K562 (cell line): ENCODE measurements around the gene NREP. TPM values are rescaled to one million over a fixed set of nuclear protein-coding genes. Genes with fewer than 3 reads are reported as not detected.

Source experiments
- ATAC-seq: fragments of 200-7000 bp; cut with Tn5 transposase; 3 replicates; pipeline ENCODE4 v1.9.1; 2020; ENCODE audit warnings: moderate library complexity
- BruUV-seq: library from RNA; stranded (reverse); fragments of 400-500 nt; replicated peaks from 2 replicates; lab custom pipeline; 2021; lab: Mats Ljungman, UMichigan
- CTCF ChIA-PET: fragments of 300-600 bp; formaldehyde crosslinking; extraction: SDS; loops from one replicate; lab custom pipeline; 2021; ENCODE audit warnings: low intra/inter-chr PET ratio; lab: Yijun Ruan, JAX
- POLR2A ChIA-PET: fragments of 300-600, 350-650 bp; sonication (Branson Sonifier 250); formaldehyde crosslinking; extraction: SDS; loops from one replicate; lab custom pipeline; 2021; ENCODE audit warnings: antibody characterized with exemption, inconsistent platforms; lab: Yijun Ruan, JAX
- DNase-seq, 4 experiments: peaks; one replicate each; pipeline versions ENCODE4 v3.0.0 to v3.0.0-alpha.2; 2011 to 2018; ENCODE audit warnings: low spot score in 3 of 4, mixed read lengths in 3 of 4; ENCODE audit errors: extremely low read depth in 1 of 4
- FAIRE-seq: peaks from 2 replicates; lab custom pipeline; 2011; peaks lifted over from hg19 to GRCh38; lab: Jason Lieb, UNC
- H2AFZ ChIP-seq: 2 replicates; pipeline ENCODE4 v1.6.0; 2011; ENCODE audit warnings: low read depth, low read length, control low read depth, inconsistent platforms
- H3K27ac ChIP-seq: fragments of 200-600 bp; 3 replicates; pipeline ENCODE4 v1.8.0; 2011; ENCODE audit warnings: low read depth, mild to moderate bottlenecking, control low read depth, inconsistent platforms, low read length, moderate library complexity, mixed read lengths; ENCODE audit errors: extremely low read depth
- H3K27me3 ChIP-seq, 2 experiments: fragments of 300-600 bp in 1 of 2; 2 replicates in 1 of 2; 3 replicates in 1 of 2; pipeline versions ENCODE4 v1.6.0 to v1.8.0; 2011; ENCODE audit warnings: inconsistent platforms in 2 of 2, low read length in 2 of 2, mild to moderate bottlenecking in 1 of 2, mixed read lengths in 1 of 2, moderate library complexity in 1 of 2; ENCODE audit not compliant: control insufficient read depth in 2 of 2, insufficient read depth in 2 of 2
- H3K36me3 ChIP-seq: fragments of 300-600 bp; 3 replicates; pipeline ENCODE4 v1.8.0; 2011; ENCODE audit warnings: mild to moderate bottlenecking, low read length, inconsistent platforms; ENCODE audit not compliant: control insufficient read depth, insufficient read depth
- H3K4me1 ChIP-seq, 2 experiments: fragments of 200-600 bp in 1 of 2; replicated peaks in 1 of 2; 2 replicates in 1 of 2; 3 replicates in 1 of 2; pipeline versions ENCODE4 v1.5.1 to v1.8.0; 2011; ENCODE audit warnings: inconsistent platforms in 2 of 2, low read length in 2 of 2, mild to moderate bottlenecking in 1 of 2, mixed read lengths in 1 of 2, moderate library complexity in 1 of 2; ENCODE audit not compliant: control insufficient read depth in 2 of 2, insufficient read depth in 2 of 2
- H3K4me2 ChIP-seq: 2 replicates; pipeline ENCODE4 v1.6.1; 2011; ENCODE audit warnings: low read length, control low read depth, inconsistent platforms, mixed read lengths; ENCODE audit not compliant: insufficient read depth
- H3K4me3 ChIP-seq: fragments of 200-600 bp; sonication (generic), shearing (Covaris generic); 2 replicates; pipeline ENCODE4 v1.5.1; 2016; ENCODE audit warnings: control low read depth, inconsistent platforms
- H3K79me2 ChIP-seq: fragments of 200-600 bp; 3 replicates; pipeline ENCODE4 v1.8.0; 2011; ENCODE audit warnings: low read length, inconsistent platforms; ENCODE audit not compliant: control insufficient read depth, insufficient read depth
- H3K9ac ChIP-seq, 2 experiments: 2 replicates each; pipeline versions ENCODE4 v1.6.0 to v1.6.1; 2011; ENCODE audit warnings: low read depth in 2 of 2, low read length in 2 of 2, control low read depth in 1 of 2, inconsistent platforms in 1 of 2, mild to moderate bottlenecking in 1 of 2, mixed read lengths in 1 of 2; ENCODE audit not compliant: insufficient read depth in 1 of 2
- H3K9me1 ChIP-seq: one replicate; pipeline ENCODE4 v1.6.0; 2011; ENCODE audit warnings: inconsistent platforms, mild to moderate bottlenecking, low read length, moderate library complexity; ENCODE audit not compliant: control insufficient read depth, insufficient read depth
- H3K9me3 ChIP-seq: replicated peaks from 2 replicates; pipeline ENCODE4 v1.5.1; 2011; ENCODE audit warnings: low read depth, low read length, inconsistent platforms; ENCODE audit not compliant: control insufficient read depth, insufficient read depth
- H4K20me1 ChIP-seq: replicated peaks from 2 replicates; pipeline ENCODE4 v1.6.1; 2011; ENCODE audit warnings: low read length, inconsistent platforms, mixed read lengths; ENCODE audit not compliant: control insufficient read depth, insufficient read depth
- AFF4 ChIP-seq: sonication (generic); formaldehyde crosslinking; IDR thresholded peaks from 2 replicates; pipeline ENCODE4 v1.8.0; 2023; ENCODE audit warnings: mild to moderate bottlenecking, missing genetic modification reagents
- BHLHE40 ChIP-seq: IDR thresholded peaks from 2 replicates; pipeline ENCODE4 v1.6.1; 2011; ENCODE audit warnings: low read length, improper control_type of control experiment
- EP300 ChIP-seq: IDR thresholded peaks from 2 replicates; pipeline ENCODE4 v1.6.1; 2012; ENCODE audit warnings: low read length, improper control_type of control experiment
- HEY1 ChIP-seq: fragments of 250-450 bp; sonication (Bioruptor Pico); IDR thresholded peaks from 2 replicates; pipeline ENCODE4 v1.5.0; 2020; ENCODE audit warnings: mild to moderate bottlenecking, moderate library complexity, borderline replicate concordance
- PCBP2 ChIP-seq: fragments of 200-400 bp; formaldehyde crosslinking; IDR thresholded peaks from 2 replicates; pipeline ENCODE4 v1.6.1; 2018; ENCODE audit warnings: low read length, low read depth, mild to moderate bottlenecking, moderate library complexity; ENCODE audit not compliant: poor library complexity, severe bottlenecking
- RCOR1 ChIP-seq, 2 experiments: IDR thresholded peaks; 2 replicates each; pipeline ENCODE4 v1.6.1; 2012; ENCODE audit warnings: low read depth in 2 of 2, low read length in 2 of 2, borderline replicate concordance in 1 of 2, improper control_type of control experiment in 1 of 2
- SRSF1 ChIP-seq: fragments of 200-400 bp; formaldehyde crosslinking; IDR thresholded peaks from 2 replicates; pipeline ENCODE4 v1.6.1; 2017; ENCODE audit warnings: mild to moderate bottlenecking, low read depth, low read length, moderate library complexity
- U2AF1 ChIP-seq: fragments of 200-400 bp; formaldehyde crosslinking; optimal IDR thresholded peaks from 2 replicates; pipeline ENCODE3; 2017; ENCODE audit warnings: mild to moderate bottlenecking, low read depth, low read length, moderate library complexity
- ZNF589 ChIP-seq: fragments of 200-800 bp; sonication (Bioruptor generic); IDR thresholded peaks from 2 replicates; pipeline ENCODE4 v1.6.1; 2016; ENCODE audit warnings: low read depth, missing genetic modification characterization, missing compliant biosample characterization
- ZNF75A ChIP-seq: fragments of 450-650 bp; formaldehyde crosslinking; IDR thresholded peaks from 2 replicates; pipeline ENCODE4 v1.4.0; 2020; ENCODE audit warnings: mild to moderate bottlenecking
- WGBS: fragments of 100-300 bp; shearing (Covaris generic); methylation state at CpG from one replicate; pipeline ENCODE4 v1.1.6; 2016; ENCODE audit warnings: low coverage, mixed read lengths; ENCODE audit not compliant: insufficient coverage; ENCODE audit errors: missing lambda C conversion rate; 5-methylcytosine and 5-hydroxymethylcytosine counted together
- in situ Hi-C: fragments of 300-500 bp; cut with MboI; formaldehyde crosslinking; loops from 4 replicates; pipeline ENCODE4 v1.15.0; 2018; ENCODE audit warnings: inconsistent platforms, mixed read lengths
- intact Hi-C: fragments of 100-400 bp; cut with micrococcal nuclease; formaldehyde crosslinking; loops from 2 replicates; pipeline ENCODE4 v1.14.2; 2022
- polyA plus RNA-seq, 8 experiments: library from polyadenylated mRNA; depleted of rRNA in 4 of 8; stranded (reverse) in 5 of 8; unstranded in 3 of 8; fragments of >200 nt; fragmentation: Nextera tagmentation in 2 of 8; fragmentation: Illumina TruSeq in 1 of 8; extraction: Ambion mirVana in 2 of 8; extraction: Trizol in 1 of 8; gene quantifications; 2 replicates each; pipeline versions ENCODE4 v1.2.1 to v1.2.3, GENCODE V29; 2011 to 2014; ENCODE audit warnings: inconsistent platforms in 1 of 8, missing spikeins in 1 of 8
- total RNA-seq, 7 experiments: library from RNA; depleted of rRNA in 6 of 7; stranded (reverse); fragments of >200 nt in 6 of 7; fragmentation: Illumina TruSeq in 2 of 7; extraction: Trizol in 2 of 7; gene quantifications; 2 replicates each; pipeline versions ENCODE4 v1.2.1 to v1.2.3, GENCODE V29; 2011 to 2021; ENCODE audit warnings: low replicate concordance in 1 of 7
- TF ChIP-seq, protein P1 (sequence below): fragments of 450-650 bp; formaldehyde crosslinking; IDR thresholded peaks from 2 replicates; pipeline ENCODE4 v1.4.0; 2022; ENCODE audit warnings: missing genetic modification characterization
- TF ChIP-seq, protein P2 (sequence below): sonication (generic); formaldehyde crosslinking; IDR thresholded peaks from 2 replicates; pipeline ENCODE4 v1.8.0; 2023; ENCODE audit warnings: missing genetic modification reagents, mild to moderate bottlenecking, borderline replicate concordance

The NREP gene
- total and polyA plus RNA-seq, 9 of the 15 experiments (the other 6 are each of a cell fraction or from before 2014, with no cell fraction given) = 0.08 to 0.58 (median 0.23) TPM; not detected in 1

- H3K4me1 ChIP-seq = no peaks in the 10 kb centered on the region
- 0% methylated on average over 2 of the region's 2 CpGs for WGBS
- intact Hi-C loops = no loop called here
- in situ Hi-C loops = no loop called here
- no peaks in the 10 kb centered on the region for H4K20me1 ChIP-seq
- no peak for ATAC-seq
- no peaks in the 10 kb centered on the region for H3K27me3 ChIP-seq
- H3K9ac ChIP-seq = no peak overlapping the region
- no peaks in the 10 kb centered on the region for H3K79me2 ChIP-seq
- TF ChIP-seq BHLHE40 (no peak), ZNF589 (CRISPR knock-in tag) (no peak), ZNF75A (CRISPR knock-in tag) (no peak), SRSF1 (no peak), HEY1 (CRISPR knock-in tag) (no peak), AFF4 (CRISPR knock-in tag) (no peak), RCOR1 (IDR thresholded peaks at IDR 0.05; ENCODE audit: borderline replicate concordance in 1 of 2, low read depth in 2 of 2, low read length in 2 of 2) (no peak), EP300 (no peak), U2AF1 (no peak), PCBP2 (no peak)
- TF ChIP-seq, protein P1, sequence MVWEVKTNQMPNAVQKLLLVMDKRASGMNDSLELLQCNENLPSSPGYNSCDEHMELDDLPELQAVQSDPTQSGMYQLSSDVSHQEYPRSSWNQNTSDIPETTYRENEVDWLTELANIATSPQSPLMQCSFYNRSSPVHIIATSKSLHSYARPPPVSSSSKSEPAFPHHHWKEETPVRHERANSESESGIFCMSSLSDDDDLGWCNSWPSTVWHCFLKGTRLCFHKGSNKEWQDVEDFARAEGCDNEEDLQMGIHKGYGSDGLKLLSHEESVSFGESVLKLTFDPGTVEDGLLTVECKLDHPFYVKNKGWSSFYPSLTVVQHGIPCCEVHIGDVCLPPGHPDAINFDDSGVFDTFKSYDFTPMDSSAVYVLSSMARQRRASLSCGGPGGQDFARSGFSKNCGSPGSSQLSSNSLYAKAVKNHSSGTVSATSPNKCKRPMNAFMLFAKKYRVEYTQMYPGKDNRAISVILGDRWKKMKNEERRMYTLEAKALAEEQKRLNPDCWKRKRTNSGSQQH (CRISPR knock-in tag) = no peak
- TF ChIP-seq, protein P2, sequence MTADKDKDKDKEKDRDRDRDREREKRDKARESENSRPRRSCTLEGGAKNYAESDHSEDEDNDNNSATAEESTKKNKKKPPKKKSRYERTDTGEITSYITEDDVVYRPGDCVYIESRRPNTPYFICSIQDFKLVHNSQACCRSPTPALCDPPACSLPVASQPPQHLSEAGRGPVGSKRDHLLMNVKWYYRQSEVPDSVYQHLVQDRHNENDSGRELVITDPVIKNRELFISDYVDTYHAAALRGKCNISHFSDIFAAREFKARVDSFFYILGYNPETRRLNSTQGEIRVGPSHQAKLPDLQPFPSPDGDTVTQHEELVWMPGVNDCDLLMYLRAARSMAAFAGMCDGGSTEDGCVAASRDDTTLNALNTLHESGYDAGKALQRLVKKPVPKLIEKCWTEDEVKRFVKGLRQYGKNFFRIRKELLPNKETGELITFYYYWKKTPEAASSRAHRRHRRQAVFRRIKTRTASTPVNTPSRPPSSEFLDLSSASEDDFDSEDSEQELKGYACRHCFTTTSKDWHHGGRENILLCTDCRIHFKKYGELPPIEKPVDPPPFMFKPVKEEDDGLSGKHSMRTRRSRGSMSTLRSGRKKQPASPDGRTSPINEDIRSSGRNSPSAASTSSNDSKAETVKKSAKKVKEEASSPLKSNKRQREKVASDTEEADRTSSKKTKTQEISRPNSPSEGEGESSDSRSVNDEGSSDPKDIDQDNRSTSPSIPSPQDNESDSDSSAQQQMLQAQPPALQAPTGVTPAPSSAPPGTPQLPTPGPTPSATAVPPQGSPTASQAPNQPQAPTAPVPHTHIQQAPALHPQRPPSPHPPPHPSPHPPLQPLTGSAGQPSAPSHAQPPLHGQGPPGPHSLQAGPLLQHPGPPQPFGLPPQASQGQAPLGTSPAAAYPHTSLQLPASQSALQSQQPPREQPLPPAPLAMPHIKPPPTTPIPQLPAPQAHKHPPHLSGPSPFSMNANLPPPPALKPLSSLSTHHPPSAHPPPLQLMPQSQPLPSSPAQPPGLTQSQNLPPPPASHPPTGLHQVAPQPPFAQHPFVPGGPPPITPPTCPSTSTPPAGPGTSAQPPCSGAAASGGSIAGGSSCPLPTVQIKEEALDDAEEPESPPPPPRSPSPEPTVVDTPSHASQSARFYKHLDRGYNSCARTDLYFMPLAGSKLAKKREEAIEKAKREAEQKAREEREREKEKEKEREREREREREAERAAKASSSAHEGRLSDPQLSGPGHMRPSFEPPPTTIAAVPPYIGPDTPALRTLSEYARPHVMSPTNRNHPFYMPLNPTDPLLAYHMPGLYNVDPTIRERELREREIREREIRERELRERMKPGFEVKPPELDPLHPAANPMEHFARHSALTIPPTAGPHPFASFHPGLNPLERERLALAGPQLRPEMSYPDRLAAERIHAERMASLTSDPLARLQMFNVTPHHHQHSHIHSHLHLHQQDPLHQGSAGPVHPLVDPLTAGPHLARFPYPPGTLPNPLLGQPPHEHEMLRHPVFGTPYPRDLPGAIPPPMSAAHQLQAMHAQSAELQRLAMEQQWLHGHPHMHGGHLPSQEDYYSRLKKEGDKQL (CRISPR knock-in tag) = no peak
- H2AFZ ChIP-seq = no peak overlapping the region
- H3K9me3 ChIP-seq = no peaks in the 10 kb centered on the region
- ChIA-PET POLR2A (no interaction called here), CTCF (no interaction called here)
- no peak overlapping the region for H3K27ac ChIP-seq
- no peaks in the 10 kb centered on the region for H3K36me3 ChIP-seq
- no peaks in the 10 kb centered on the region for H3K9me1 ChIP-seq
- no TSS peak for BruUV-seq
- no peak overlapping the region for H3K4me3 ChIP-seq
- H3K4me2 ChIP-seq = no peak overlapping the region
- no peak for DNase-seq
- no peak for FAIRE-seq
These were observed 18.2 kb upstream of the NREP start for GRCh38 chr5:111775224-111775623.
